A549 (cell line): ENCODE measurements around the gene RHOJ. TPM values are rescaled to one million over a fixed set of nuclear protein-coding genes. Genes with fewer than 3 reads are reported as not detected.
A peak's percentile ranks its signal among the peaks of the same experiment; 100 is the strongest.

Experiments used
- ATAC-seq, 2 experiments: fragments of 200-7000 bp in 1 of 2; fragments of >200 bp in 1 of 2; cut with Nextera tagmentation in 1 of 2; cut with Tn5 transposase in 1 of 2; 3 replicates each; pipeline versions ENCODE4 v1.8.0 to v1.9.1; 2018 to 2020; ENCODE audit warnings: mild to moderate bottlenecking in 1 of 2, moderate library complexity in 1 of 2
- CTCF ChIA-PET: fragments of 300-600 bp; sonication (Branson Sonifier 250); formaldehyde crosslinking; extraction: SDS; loops from one replicate; lab custom pipeline; 2021; ENCODE audit warnings: antibody characterized with exemption, inconsistent platforms; lab: Yijun Ruan, JAX
- POLR2A ChIA-PET: fragments of 350-600 bp; formaldehyde crosslinking; extraction: SDS; loops from one replicate; lab custom pipeline; 2021; ENCODE audit warnings: antibody characterized with exemption, inconsistent platforms; lab: Yijun Ruan, JAX
- DNase-seq, 2 experiments: peaks; one replicate each; pipeline versions ENCODE4 v3.0.0 to v3.0.0-alpha.2; 2011 to 2016; ENCODE audit warnings: low read depth in 1 of 2, low spot score in 1 of 2
- FAIRE-seq: peaks from 2 replicates; lab custom pipeline; 2011; peaks lifted over from hg19 to GRCh38; lab: Jason Lieb, UNC
- H3K27ac ChIP-seq, 2 experiments: fragments of >200 bp; sonication (Bioruptor Twin); formaldehyde crosslinking; 3 replicates each; pipeline ENCODE4 v1.5.1; 2016 to 2017
- H3K4me1 ChIP-seq: fragments of >200 bp; sonication (Bioruptor Twin); formaldehyde crosslinking; 3 replicates; pipeline ENCODE4 v1.6.1; 2016
- H3K4me2 ChIP-seq: fragments of >200 bp; sonication (Bioruptor Twin); formaldehyde crosslinking; 3 replicates; pipeline ENCODE4 v1.6.1; 2016
- H3K4me3 ChIP-seq: fragments of >200 bp; sonication (Bioruptor Twin); formaldehyde crosslinking; 3 replicates; pipeline ENCODE4 v1.5.1; 2016
- H3K9me3 ChIP-seq: fragments of >200 bp; sonication (Bioruptor Twin); formaldehyde crosslinking; 3 replicates; pipeline ENCODE4 v1.6.1; 2016
- BCL3 ChIP-seq: fragments of >200 bp; sonication (Bioruptor Twin); formaldehyde crosslinking; IDR thresholded peaks from 3 replicates; pipeline ENCODE4 v1.6.1; 2016
- CEBPB ChIP-seq, 2 experiments: fragments of >200 bp in 1 of 2; sonication (Bioruptor Twin) in 1 of 2; formaldehyde crosslinking in 1 of 2; IDR thresholded peaks; 2 replicates each; pipeline ENCODE4 v1.6.1; 2012 to 2016
- CHD2 ChIP-seq: fragments of 150-350 bp; IDR thresholded peaks from 2 replicates; pipeline ENCODE4 v1.6.1; 2014; ENCODE audit warnings: low read length; ENCODE audit not compliant: partially characterized antibody
- EHF ChIP-seq: fragments of 250-450 bp; sonication (Bioruptor Pico); IDR thresholded peaks from 2 replicates; pipeline ENCODE4 v1.5.0; 2020; ENCODE audit warnings: mild to moderate bottlenecking
- FOSB ChIP-seq: fragments of 250-450 bp; sonication (Bioruptor Pico); IDR thresholded peaks from 2 replicates; pipeline ENCODE4 v1.5.0; 2020; ENCODE audit warnings: mild to moderate bottlenecking, moderate library complexity
- FOSL2 ChIP-seq, 2 experiments: fragments of 450-650 bp in 1 of 2; fragments of >200 bp in 1 of 2; sonication (Bioruptor Twin) in 1 of 2; formaldehyde crosslinking; IDR thresholded peaks; 2 replicates each; pipeline versions ENCODE4 v1.5.0 to v1.6.1; 2016 to 2020; ENCODE audit warnings: mild to moderate bottlenecking in 1 of 2, moderate library complexity in 1 of 2
- HES2 ChIP-seq: fragments of >200 bp; sonication (Bioruptor Twin); formaldehyde crosslinking; IDR thresholded peaks from 2 replicates; pipeline ENCODE4 v1.6.1; 2016
- HEYL ChIP-seq: fragments of 250-450 bp; sonication (Bioruptor Pico); IDR thresholded peaks from 2 replicates; pipeline ENCODE4 v1.8.0; 2021; ENCODE audit warnings: mild to moderate bottlenecking, moderate library complexity
- HMGXB4 ChIP-seq: fragments of 250-450 bp; sonication (Bioruptor Pico); IDR thresholded peaks from 2 replicates; pipeline ENCODE4 v1.5.0; 2021; ENCODE audit warnings: mild to moderate bottlenecking, moderate library complexity, borderline replicate concordance
- JUN ChIP-seq, 2 experiments: fragments of >200 bp; sonication (Bioruptor Twin); formaldehyde crosslinking; IDR thresholded peaks; 2 replicates in 1 of 2; 3 replicates in 1 of 2; pipeline ENCODE4 v1.6.1; 2016 to 2017
- JUNB ChIP-seq: fragments of >200 bp; sonication (Bioruptor Twin); formaldehyde crosslinking; IDR thresholded peaks from 2 replicates; pipeline ENCODE4 v1.6.1; 2016
- KDM1A ChIP-seq: fragments of 200-600 bp; sonication (generic); IDR thresholded peaks from 2 replicates; pipeline ENCODE4 v1.6.1; 2016; ENCODE audit warnings: low read depth, mild to moderate bottlenecking
- MAZ ChIP-seq: fragments of 150-350 bp; IDR thresholded peaks from 2 replicates; pipeline ENCODE4 v1.6.1; 2014; ENCODE audit warnings: antibody characterized with exemption, low read depth, low read length, borderline replicate concordance
- NFE2L2 ChIP-seq: fragments of 150-350 bp; conservative IDR thresholded peaks from 2 replicates; pipeline ENCODE4 v1.6.1; 2014; ENCODE audit warnings: low read length
- PBX3 ChIP-seq: IDR thresholded peaks from 2 replicates; pipeline ENCODE4 v1.6.1; 2012
- POLR2A ChIP-seq: IDR thresholded peaks from 2 replicates; pipeline ENCODE4 v1.6.1; 2012; ENCODE audit warnings: mild to moderate bottlenecking, low read length
- RNF2 ChIP-seq: fragments of 200-600 bp; sonication (generic); IDR thresholded peaks from 2 replicates; pipeline ENCODE4 v1.6.1; 2016; ENCODE audit warnings: low read depth, mild to moderate bottlenecking, antibody characterized with exemption, moderate library complexity, borderline replicate concordance
- SMC3 ChIP-seq: fragments of >200 bp; sonication (Bioruptor Twin); formaldehyde crosslinking; IDR thresholded peaks from 3 replicates; pipeline ENCODE4 v1.6.1; 2018; ENCODE audit warnings: inconsistent platforms
- SREBF2 ChIP-seq: fragments of 450-650 bp; IDR thresholded peaks from 2 replicates; pipeline ENCODE4 v1.6.1; 2014; ENCODE audit warnings: mild to moderate bottlenecking, moderate library complexity
- USF2 ChIP-seq: fragments of 450-650 bp; IDR thresholded peaks from 2 replicates; pipeline ENCODE4 v1.6.1; 2014; ENCODE audit warnings: antibody characterized with exemption
- ZC3H11A ChIP-seq: fragments of 450-650 bp; IDR thresholded peaks from 2 replicates; pipeline ENCODE4 v1.6.1; 2014; ENCODE audit warnings: antibody characterized with exemption, mild to moderate bottlenecking
- WGBS: methylation state at CpG from one replicate; pipeline ENCODE4 v1.1.6; 2017; ENCODE audit errors: missing lambda C conversion rate; 5-methylcytosine and 5-hydroxymethylcytosine counted together
- polyA plus RNA-seq, 4 experiments: library from polyadenylated mRNA; depleted of rRNA in 3 of 4; stranded (reverse); fragments of >200 nt; fragmentation: RNase III in 1 of 4; extraction: RNeasy Plus Mini Kit Qiagen cat#74134 plus additional on column Dnase treatment in 1 of 4; gene quantifications; 2 replicates in 3 of 4; 3 replicates in 1 of 4; pipeline ENCODE4 v1.2.3, GENCODE V29; 2011 to 2017

The RHOJ gene
- polyA plus RNA-seq, 2 of the 4 experiments (the other 2 are of a cell fraction), result not detected

GRCh38 chr14:63241096-63241495, 36.9 kb downstream of the RHOJ start (continued):
- TF ChIP-seq FOSL2 (IDR thresholded peaks at IDR 0.05) (no peak), FOSL2 (CRISPR knock-in tag; IDR thresholded peaks at IDR 0.05) (no peak), BCL3 (no peak), PBX3 (no peak), CHD2 (no peak)
- TF ChIP-seq, all 56 proteins: peak for 0

GRCh38 chr14:63243646-63244045, 39.4 kb downstream of the RHOJ start:
- TF ChIP-seq JUN (IDR thresholded peaks at IDR 0.05) (no peak), HEYL (no peak), HES2 (no peak), HMGXB4 (CRISPR knock-in tag) (no peak), SMC3 (no peak), SREBF2 (no peak), EHF (CRISPR knock-in tag) (no peak), RNF2 (no peak), POLR2A (no peak), MAZ (no peak), CHD2 (no peak), JUNB (no peak), BCL3 (no peak), NFE2L2 (no peak), FOSB (CRISPR knock-in tag) (no peak), KDM1A (no peak), USF2 (no peak)
- TF ChIP-seq, all 56 proteins: peak for 0
- DNase-seq (no peak), ATAC-seq (no peak), FAIRE-seq (peak; percentile 28)
- Histone ChIP-seq H3K4me2 (no peak overlapping the region), H3K4me1 (no peaks in the 10 kb centered on the region), H3K27ac (no peak overlapping the region), H3K9me3 (no peaks in the 10 kb centered on the region), H3K4me3 (no peak overlapping the region)
- WGBS, result 42% methylated on average over 5 of the region's 5 CpGs
- CTCF ChIA-PET, result no interaction called here
- POLR2A ChIA-PET, result no interaction called here

GRCh38 chr14:63245893-63246292, 41.6 kb downstream of the RHOJ start:
- no peak for ATAC-seq
- Histone ChIP-seq H3K27ac (no peak overlapping the region), H3K4me3 (no peak overlapping the region), H3K4me2 (no peak overlapping the region), H3K9me3 (no peaks in the 10 kb centered on the region), H3K4me1 (no peaks in the 10 kb centered on the region)
- CTCF ChIA-PET, result no interaction called here
- 0% methylated on average over 1 of the region's 1 CpG for WGBS
- no peak for TF ChIP-seq CEBPB (IDR thresholded peaks at IDR 0.05)
- no peak for TF ChIP-seq ZC3H11A
- DNase-seq, result no peak
- no peak for FAIRE-seq
- POLR2A ChIA-PET, result no interaction called here
